Ishikawa (cell line): Measurements from ENCODE around the gene TM4SF4.

Source experiments
- CEBPB ChIP-seq: IDR thresholded peaks from 2 replicates; pipeline ENCODE4 v1.6.1; 2012
- CREB1 ChIP-seq: IDR thresholded peaks from 2 replicates; pipeline ENCODE4 v1.6.1; 2012; ENCODE audit warnings: low read depth
- EP300 ChIP-seq: IDR thresholded peaks from 2 replicates; pipeline ENCODE4 v1.6.1; 2012; ENCODE audit warnings: borderline replicate concordance
- FOXM1 ChIP-seq: IDR thresholded peaks from 2 replicates; pipeline ENCODE4 v1.6.1; 2012; ENCODE audit warnings: low read depth, borderline replicate concordance
- RAD21 ChIP-seq: IDR thresholded peaks from 2 replicates; pipeline ENCODE4 v1.6.1; 2012; ENCODE audit warnings: low read depth
- TAF1 ChIP-seq: IDR thresholded peaks from 2 replicates; pipeline ENCODE4 v1.6.1; 2012; ENCODE audit warnings: low read depth, mild to moderate bottlenecking
- TCF12 ChIP-seq: IDR thresholded peaks from 2 replicates; pipeline ENCODE4 v1.6.1; 2012; ENCODE audit warnings: low read depth
- TEAD4 ChIP-seq: IDR thresholded peaks from 2 replicates; pipeline ENCODE4 v1.6.1; 2012
- YY1 ChIP-seq: IDR thresholded peaks from 2 replicates; pipeline ENCODE4 v1.6.1; 2012; ENCODE audit warnings: low read depth
- ZBTB7A ChIP-seq: IDR thresholded peaks from 2 replicates; pipeline ENCODE4 v1.6.1; 2012; ENCODE audit warnings: low read depth
- TF ChIP-seq, protein P1 (sequence below): IDR thresholded peaks from 2 replicates; pipeline ENCODE4 v1.6.1; 2012; ENCODE audit warnings: low read depth, mild to moderate bottlenecking
- TF ChIP-seq, protein P2 (sequence below): IDR thresholded peaks from 2 replicates; pipeline ENCODE4 v1.6.1; 2012
- TF ChIP-seq, protein P3 (sequence below): IDR thresholded peaks from 2 replicates; pipeline ENCODE4 v1.6.1; 2012

DNA sequence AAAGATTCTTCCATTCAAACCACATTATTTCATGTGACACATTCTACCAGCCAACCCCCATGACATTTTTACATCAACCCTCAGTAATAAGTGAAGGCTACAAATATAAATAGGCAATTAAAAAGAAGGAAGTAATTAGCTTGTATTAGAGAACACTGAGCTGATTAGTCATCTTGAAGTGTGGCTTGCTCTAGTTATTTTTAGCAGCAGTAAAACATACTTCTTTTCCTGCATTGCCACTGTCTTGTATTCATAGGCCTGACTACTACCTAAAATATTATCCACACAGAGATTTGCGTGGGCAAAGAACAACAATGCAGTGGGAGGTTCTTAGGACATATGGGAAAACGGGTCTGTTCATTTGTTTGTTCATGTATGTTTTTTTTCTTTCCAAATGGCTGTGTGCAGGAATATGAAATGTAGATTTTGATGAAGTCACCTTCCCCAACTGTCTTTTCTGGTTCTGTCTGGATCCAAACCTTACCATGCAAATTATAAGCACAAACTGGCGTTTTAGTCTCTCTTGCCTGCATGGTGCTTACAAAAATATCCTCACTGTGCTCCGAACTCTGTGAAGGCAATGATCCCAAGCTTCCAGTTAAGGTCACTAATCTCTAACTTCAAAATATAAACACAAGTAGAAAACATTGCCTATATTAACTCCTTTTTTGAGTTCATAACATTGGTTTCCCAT is 31.5 kb upstream of the TM4SF4 start:
- TF ChIP-seq EP300 (no peak), YY1 (no peak), FOXM1 (no peak), CREB1 (no peak), RAD21 (no peak), TAF1 (no peak), TEAD4 (no peak), TCF12 (no peak), CEBPB (no peak), ZBTB7A (no peak)
- TF ChIP-seq, protein P1, sequence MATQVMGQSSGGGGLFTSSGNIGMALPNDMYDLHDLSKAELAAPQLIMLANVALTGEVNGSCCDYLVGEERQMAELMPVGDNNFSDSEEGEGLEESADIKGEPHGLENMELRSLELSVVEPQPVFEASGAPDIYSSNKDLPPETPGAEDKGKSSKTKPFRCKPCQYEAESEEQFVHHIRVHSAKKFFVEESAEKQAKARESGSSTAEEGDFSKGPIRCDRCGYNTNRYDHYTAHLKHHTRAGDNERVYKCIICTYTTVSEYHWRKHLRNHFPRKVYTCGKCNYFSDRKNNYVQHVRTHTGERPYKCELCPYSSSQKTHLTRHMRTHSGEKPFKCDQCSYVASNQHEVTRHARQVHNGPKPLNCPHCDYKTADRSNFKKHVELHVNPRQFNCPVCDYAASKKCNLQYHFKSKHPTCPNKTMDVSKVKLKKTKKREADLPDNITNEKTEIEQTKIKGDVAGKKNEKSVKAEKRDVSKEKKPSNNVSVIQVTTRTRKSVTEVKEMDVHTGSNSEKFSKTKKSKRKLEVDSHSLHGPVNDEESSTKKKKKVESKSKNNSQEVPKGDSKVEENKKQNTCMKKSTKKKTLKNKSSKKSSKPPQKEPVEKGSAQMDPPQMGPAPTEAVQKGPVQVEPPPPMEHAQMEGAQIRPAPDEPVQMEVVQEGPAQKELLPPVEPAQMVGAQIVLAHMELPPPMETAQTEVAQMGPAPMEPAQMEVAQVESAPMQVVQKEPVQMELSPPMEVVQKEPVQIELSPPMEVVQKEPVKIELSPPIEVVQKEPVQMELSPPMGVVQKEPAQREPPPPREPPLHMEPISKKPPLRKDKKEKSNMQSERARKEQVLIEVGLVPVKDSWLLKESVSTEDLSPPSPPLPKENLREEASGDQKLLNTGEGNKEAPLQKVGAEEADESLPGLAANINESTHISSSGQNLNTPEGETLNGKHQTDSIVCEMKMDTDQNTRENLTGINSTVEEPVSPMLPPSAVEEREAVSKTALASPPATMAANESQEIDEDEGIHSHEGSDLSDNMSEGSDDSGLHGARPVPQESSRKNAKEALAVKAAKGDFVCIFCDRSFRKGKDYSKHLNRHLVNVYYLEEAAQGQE = no peak
- TF ChIP-seq, protein P2, sequence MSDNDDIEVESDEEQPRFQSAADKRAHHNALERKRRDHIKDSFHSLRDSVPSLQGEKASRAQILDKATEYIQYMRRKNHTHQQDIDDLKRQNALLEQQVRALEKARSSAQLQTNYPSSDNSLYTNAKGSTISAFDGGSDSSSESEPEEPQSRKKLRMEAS = no peak
- TF ChIP-seq, protein P3, sequence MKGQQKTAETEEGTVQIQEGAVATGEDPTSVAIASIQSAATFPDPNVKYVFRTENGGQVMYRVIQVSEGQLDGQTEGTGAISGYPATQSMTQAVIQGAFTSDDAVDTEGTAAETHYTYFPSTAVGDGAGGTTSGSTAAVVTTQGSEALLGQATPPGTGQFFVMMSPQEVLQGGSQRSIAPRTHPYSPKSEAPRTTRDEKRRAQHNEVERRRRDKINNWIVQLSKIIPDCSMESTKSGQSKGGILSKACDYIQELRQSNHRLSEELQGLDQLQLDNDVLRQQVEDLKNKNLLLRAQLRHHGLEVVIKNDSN = no peak
